Activated CD4-positive, alpha-beta T cell treated with anti-CD3 and anti-CD28 coated beads, Interleukin-2, Interleukin-6, amounts not matched to agents 100 ng/mL and 50 ng/mL, durations not matched to agents 16 hours and 8 hours (primary cell): ENCODE data around the gene MUC20.
"Not testable (repeated sequence)": the region's sequence is repeated elsewhere in the genome, so short reads cannot be mapped to it uniquely, and the experiment has no call there.

ENCODE experiments used
- DNase-seq: peaks from one replicate; pipeline ENCODE4 v3.0.0-alpha.2; 2020

The MUC20 gene

DNA sequence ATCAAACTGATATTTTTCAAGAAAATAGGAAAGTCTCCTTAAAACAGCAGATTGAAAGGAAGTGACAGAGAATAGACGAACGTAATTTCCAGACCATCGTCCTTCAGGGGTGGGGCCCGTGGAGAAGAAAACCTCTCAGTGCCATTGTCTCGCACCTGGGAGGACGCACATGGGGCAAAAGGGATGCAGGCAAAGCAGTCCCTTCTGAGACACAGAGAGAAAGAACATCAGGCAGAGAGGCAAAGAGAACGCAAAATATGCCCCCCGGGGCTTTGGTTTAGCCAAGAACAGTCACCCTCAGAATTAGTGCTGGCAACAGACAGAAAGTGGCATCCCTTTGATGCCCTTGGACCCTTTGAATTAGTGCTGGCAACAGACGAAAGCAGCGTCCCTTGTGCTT lies 37.0 kb downstream of the MUC20 start:
- no peak for DNase-seq

DNA sequence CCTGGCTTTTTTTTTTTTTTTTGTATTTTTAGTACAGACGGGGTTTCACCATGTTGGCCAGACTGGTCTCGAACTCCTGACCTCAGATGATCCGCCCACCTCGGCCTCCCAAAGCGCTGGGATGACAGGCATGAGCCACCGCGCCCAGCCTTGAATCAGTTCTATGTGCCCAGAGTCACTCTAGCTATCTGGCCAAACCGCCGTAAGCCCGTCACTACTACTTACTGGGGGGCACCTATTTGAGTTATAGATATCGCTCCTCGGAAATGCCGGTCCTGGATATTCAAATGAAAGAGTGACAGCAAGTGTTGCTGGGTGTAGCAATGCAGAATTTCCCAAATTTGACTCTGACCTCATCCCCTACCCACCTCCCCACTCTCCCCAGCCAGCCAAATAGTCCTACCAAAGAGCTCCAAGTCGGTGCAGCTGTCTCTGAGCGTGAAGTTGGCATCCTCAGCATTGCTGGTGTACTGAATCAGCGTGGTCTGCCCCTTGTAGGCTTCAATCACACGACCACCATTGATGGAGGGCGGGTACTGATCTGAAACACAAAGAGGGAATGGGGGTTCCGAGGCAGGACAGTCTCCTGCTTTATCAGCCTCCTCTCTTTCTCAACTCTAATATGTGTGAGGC lies 38.1 kb downstream of the MUC20 start:
- no peak for DNase-seq

DNA sequence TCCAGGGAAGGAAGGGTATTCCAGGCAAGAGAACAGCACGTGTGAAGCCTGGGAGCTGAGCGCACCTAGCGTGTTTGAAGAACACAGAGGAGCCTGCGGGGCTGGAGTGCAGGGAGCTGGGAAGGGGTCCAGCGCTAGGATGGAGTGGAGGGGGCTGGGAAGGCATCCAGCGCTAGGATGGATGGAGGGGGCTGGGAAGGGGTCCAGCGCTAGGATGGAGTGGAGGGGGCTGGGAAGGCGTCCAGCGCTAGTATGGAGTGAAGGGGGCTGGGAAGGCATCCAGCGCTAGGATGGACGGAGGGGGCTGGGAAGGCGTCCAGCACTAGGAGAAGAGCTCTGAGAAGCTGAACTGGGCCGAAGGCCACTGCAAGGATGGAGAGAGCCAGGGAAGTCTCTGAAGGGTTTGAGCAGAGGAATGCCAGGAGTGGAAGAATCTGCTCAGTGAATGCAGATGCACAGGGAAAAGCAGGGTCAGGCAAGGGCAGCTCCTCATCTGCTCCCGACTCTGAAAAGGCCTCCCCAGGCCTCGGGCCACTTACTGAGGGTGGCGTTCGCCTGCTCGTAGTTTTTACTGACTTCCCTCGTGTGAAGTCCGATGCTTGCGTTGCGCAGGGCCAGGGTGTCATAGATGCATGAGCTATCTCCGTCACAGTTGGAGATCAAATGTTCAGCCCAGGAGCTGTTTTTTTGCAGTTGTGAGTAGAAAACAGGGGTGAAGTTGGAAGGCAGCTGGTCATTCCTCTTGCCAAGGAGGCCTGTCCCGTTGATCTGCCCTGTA lies 39.8 kb downstream of the MUC20 start:
- DNase-seq, result no peak

DNA sequence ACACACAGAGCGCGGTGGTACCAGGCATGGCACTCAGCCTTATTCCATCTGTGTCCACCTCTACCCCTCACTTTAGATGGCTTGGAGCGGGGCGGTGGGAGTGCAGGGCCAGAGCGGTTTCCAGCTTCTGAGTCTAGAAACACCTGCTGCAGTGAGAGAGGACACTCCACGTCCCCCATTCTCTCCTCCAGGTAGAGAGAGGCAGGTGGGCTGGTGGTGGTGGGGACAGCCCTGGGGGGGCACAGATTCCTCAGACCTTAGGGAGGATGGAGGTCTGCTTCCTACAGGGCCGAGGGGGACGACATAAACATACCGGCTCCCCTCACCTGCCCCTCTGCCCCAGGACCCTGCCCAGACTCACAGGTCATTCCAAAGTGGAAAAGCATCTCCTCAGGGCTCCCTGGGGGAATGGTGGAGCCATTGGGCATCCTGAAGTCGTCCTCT lies 40.4 kb downstream of the MUC20 start:
- DNase-seq, result no peak

DNA sequence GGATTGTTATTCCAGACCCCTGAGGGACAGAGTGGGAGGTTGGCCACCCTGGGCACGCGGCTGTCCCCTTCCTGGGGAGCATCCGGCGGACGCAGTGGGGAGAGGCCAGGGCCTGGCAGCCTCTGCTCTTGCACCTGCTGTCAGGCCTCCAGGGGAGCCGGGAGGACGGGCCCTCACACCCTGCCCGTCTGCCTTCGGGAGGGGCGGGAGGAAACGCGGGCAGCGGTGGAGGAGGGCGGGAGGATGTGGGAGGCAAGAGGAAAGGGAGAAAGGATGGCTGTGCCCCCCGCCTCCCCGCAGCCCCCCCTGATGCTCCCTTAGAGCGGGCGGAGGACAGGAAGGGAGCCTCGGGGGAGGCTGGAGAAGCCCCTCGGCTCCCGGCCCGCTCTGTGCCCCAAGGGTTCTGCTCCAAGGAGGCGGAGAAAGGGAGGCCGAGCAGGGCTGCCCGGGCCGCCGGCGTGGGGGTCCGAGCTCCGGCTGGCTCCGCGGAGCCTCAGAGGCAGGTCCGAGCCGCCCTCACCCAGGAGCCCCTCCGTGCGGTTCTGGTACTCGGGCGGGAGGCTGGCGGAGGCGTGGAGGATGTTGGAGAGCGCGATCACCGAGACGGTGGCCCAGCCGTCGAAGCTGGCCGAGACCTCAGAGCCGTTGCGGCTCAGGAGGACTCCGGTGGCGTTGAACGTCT lies 40.9 kb downstream of the MUC20 start:
- DNase-seq, result no peak

DNA sequence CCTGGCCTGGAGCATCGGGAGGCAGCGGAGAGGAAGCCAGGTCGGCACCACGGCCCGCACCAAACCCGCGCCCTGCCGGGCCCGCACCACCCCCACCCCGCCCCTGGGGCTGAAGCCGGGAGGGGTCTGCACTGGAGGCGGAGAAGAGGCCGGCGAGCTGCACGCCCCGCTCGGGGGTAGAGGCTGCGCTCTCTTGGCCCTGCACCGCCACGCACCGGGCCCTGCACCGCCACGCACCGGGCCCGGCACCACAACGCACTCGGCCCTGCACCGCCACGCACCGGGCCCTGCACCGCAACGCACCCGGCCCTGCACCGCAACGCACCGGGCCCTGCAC lies 41.4 kb downstream of the MUC20 start:
- DNase-seq, result no peak

DNA sequence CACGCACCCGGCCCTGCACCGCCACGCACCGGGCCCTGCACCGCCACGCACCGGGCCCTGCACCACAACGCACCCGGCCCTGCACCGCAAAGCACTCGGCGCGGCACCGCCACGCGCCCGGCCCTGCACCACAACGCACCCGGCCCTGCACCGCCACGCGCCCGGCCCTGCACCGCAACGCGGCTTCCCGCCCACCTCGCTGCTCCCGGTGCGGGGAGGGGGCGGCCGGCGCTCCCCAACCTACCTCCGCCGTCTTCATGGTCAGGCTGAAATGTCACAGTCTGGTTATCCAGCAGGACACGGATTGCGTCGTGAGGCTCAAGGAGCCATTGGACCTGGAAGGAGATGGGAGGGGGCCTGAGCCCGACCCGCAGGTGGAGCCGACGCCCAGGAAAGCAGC lies 41.8 kb downstream of the MUC20 start:
- DNase-seq, result no peak

DNA sequence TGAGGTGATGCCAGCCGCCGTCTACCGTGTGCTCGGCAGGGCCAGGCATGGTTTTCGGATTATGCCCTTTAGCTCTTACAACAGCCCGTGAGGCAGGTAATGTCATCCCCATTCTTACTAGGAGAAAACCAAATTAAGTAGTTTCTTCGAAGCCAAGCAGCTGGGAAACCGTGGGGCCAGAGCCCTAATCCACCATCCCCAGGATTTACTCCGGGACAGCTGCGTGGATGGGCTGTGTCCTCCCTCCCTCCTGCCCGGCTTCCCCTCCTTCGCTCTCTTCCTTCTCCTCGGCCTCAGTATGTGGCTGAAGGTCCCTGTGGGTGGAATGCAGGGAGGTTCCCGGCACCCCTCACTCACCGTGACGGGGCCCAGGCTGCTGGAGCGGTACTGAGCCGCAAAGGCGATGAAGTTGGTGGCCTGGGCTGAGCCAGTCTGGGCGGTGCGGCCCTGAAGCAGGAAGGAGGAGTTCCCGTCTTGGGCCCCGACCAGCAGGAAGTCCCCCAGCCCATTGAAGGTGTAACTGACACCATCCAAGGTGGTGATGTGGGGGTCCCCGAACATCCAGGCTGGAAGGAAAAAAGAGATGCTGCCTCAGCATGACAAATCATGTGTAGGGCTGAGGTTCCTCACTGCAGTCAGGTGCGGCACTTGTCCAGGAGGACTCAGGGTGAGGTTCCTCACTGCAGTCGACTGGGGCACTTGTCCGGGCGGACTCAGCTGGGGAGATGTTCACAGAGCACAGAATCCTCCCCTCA lies 42.5 kb downstream of the MUC20 start:
- DNase-seq, result no peak

DNA sequence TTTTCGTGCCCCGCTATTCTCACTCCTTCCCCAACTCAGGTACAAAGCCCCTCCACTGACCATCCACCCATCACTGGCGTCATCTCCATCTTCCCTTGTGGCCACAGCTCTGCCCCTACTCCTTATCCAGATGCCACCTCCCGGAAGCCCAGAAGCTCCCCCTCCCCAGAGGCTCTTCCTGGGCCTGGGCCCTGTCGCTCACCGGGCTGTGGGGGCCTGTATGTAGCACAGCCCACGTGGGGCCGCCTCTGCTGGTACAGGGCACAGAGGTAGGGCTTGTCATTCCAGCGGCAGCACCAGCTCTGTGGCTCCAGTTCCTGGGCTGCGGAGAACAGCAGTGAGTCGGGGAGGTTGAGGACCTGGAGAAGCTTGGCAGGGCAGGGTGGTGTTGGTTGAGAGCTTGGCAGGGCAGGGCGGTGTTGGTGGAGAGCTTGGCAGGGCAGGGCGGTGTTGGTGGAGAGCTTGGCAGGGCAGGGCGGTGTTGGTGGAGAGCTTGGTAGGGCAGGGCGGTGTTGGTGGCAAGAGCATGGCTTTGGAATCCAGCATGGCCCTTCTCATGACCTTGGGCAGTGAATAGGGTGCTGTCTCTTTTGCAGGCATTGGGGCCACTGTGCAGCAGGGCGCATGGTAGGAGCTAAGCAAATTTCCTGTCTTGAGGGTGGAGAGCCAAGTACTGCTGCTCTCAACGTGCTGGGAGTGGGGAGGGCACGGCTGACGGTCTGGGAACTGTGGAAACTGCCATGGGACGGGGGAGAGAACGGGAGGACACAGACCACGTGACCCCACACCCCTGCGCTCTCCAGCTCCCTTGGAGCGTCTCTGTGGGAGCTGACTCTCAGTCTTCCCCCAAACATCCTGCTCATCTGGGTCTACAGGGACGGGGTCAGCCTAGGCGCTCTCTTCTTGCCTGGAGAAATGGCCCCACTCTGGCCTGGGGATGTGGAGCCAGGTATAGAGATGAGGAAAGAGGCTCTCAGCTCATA lies 43.4 kb downstream of the MUC20 start:
- no peak for DNase-seq

DNA sequence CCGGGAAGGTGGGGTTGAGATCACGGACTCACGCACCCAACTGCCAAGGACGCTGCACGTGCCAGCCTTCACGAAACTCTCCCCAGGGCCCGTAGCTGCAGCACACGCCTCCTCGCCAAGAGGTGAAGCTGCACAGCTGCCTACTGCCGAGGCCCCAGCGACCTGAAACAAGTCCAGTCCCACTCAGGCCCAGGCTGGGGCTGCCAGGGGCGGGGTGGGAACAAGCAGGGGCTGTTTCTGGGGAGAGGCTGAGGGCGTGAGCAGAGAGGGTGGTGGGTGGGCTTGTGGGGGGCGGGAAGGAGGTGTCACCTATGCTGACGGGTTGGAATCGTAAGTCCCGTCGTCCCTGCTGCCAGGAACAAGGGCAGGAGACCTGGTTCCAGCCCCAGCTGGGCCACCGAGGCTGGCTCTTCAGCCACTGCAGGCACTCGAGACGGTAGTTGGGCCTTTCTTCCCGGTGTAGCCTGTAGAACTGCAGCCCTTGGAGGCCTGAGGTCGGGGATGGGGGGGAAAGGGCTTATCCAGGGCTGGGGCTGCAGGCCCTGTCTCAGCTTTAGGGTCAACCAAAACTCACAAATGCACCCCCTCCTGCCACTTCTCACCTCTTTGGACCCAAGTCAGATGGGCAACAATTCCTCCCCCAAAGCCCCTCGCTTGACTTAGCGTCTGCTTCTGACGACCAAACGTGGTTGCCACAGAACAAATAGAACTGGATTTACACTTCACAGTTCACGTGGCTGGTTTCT lies 44.4 kb downstream of the MUC20 start:
- no peak for DNase-seq

DNA sequence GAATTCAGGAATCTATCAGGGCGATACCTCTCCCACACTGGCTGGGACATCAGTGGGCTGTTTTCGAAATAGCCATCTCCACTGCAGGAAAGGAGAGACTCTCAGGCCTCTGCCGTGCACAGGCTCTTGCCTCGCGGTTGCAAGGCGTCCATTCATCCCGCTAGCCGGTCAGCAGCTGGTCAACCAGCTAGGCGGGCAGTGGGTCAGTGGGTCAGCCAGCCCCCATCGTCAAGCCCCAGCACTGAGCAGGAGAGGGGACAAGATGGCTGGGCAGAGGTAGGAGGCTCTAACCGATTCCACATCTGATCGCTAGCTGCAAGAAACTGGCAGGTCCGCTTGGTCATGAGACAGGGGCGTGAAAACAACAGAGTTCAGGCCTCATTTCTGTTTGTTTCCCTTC lies 45.9 kb downstream of the MUC20 start:
- DNase-seq, result no peak

DNA sequence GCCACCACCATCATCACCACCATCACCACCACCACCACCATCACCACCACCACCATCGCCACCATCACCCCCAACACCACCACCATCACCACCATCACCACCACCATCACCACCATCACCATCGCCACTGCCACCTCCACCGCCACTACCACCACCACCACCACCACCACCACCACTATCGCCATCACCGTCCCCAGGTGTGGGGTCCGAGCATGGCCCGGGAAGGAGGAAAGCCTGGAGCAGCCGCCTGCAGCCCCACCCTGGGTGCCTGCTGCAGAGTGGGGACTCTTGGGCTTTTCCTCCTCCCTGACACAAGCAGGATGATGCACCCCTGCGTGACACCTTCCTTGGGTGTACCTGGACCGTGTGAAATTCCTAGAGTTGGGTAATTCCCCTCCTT lies 47.0 kb downstream of the MUC20 start:
- no peak for DNase-seq

DNA sequence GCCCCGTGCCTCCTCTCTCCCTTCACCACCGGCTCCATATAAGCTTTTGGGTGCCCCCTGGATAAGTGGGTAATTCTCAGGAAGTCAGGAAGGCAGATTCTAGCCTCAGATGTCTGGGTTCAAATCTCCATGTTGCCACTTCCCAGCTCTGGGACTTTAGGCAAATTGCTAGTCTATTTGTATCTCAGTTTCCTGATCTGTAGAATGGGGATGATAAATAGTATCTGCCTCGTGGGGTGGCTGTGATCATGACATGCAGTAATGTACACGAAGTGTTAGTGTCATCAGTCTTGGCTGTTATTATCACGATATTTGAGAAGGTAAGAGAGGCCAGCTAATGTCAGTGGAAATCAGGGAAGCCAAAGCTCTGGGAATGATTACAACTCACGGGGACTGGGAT lies 47.6 kb downstream of the MUC20 start:
- no peak for DNase-seq

DNA sequence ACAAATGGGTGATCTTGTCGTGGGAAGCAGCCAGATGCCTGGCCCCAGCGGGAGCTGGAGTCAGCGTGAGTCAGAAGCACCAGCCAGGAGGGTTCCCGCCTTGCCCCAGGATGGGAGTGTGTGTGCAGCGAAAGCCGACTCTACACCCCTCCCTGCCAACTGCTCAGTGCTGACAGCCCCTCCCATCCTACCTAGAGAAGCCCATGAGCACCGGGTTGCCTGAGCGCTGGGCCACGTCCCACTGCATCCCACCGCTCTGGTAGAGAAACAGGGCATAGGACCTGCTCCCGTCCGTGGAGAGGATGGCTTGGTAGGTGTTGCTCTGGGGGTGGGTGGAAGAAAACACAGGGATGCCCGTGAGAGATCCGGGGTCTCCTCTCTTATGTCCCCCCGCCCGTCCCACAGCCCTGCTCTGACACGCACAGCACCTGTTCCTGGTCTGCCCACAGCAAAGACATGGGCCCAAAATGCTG lies 48.1 kb downstream of the MUC20 start:
- no peak for DNase-seq

DNA sequence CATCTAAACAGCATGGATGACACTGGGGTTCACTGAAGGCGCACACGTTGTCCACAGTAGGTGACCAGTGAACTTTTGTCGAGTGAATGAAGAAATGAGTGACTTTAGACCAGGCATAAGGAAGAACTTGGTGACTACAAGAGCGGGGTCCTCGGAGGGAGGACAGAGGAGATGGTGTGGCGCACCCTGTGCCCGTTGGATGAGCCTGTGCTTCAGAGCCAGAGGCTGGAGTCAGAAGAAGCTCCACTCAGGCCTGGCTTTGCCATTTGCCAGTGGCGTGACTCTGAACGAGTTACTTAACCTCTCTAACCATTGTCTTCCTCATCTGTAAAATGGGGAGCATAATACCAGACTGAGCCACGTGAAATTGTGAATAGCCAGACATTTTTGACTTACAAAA lies 48.8 kb downstream of the MUC20 start:
- no peak for DNase-seq

DNA sequence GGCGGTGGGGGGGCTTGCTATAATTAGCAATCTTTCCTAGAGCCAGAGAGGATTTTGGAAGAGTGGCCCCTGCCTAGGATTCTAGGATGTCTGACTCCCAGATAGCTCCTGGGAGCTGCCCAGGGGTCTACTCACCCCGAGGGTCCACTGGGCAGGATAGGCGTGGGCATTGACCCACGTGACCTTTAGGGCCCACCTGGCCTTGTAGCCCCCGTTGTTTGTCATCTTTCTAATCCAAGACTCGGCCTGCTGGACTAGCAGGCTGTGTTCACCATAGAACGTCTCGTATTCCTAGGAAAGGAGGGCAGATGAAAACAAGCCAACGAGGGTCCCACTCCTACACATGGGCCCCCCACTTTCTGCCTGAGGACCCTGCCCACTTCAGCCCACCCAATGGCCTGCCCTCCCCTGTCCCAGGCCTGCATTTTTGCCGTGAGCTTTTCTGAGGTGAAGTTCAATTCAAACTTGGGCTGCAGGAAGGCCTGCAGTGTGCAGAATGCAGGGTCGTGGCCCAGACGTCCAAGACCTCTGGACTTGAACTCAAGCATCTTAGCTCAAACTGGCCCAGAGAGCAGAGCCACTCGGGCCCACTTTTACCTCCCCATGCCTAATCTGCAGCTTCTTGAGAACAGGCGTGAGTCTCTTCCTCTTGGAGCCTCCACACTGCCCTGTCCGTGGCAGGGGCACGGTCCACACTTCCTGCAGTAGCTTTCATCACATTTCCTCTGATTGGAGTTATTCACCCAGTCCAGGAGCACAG lies 49.5 kb downstream of the MUC20 start:
- no peak for DNase-seq

DNA sequence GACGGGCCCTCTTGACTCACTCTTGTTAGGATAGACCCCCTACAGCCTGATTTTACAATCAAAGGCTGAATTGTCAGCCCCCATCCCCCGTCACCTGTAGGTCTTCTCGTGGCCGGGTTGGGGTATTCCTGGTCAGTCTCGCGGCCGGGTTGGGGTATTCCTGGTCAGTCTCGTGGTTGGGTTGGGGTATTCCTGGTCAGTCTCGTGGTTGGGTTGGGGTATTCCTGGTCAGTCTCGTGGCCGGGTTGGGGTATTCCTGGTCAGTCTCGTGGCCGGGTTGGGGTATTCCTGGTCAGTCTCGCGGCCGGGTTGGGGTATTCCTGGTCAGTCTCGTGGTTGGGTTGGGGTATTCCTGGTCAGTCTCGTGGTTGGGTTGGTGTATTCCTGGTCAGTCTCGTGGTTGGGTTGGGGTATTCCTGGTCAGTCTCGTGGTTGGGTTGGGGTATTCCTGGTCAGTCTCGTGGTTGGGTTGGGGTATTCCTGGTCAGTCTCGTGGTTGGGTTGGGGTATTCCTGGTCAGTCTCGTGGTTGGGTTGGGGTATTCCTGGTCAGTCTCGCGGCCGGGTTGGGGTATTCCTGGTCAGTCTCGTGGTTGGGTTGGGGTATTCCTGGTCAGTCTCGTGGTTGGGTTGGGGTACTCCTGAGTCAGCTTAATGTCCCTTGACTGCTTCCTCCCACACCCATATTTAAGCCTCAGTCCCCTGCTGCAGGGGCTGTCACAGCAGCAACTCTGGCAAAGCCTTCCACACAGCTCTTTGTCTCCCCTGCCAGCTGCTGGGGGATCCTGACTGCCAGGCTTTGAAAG lies 50.3 kb downstream of the MUC20 start:
- not testable (repeated sequence) for DNase-seq

DNA sequence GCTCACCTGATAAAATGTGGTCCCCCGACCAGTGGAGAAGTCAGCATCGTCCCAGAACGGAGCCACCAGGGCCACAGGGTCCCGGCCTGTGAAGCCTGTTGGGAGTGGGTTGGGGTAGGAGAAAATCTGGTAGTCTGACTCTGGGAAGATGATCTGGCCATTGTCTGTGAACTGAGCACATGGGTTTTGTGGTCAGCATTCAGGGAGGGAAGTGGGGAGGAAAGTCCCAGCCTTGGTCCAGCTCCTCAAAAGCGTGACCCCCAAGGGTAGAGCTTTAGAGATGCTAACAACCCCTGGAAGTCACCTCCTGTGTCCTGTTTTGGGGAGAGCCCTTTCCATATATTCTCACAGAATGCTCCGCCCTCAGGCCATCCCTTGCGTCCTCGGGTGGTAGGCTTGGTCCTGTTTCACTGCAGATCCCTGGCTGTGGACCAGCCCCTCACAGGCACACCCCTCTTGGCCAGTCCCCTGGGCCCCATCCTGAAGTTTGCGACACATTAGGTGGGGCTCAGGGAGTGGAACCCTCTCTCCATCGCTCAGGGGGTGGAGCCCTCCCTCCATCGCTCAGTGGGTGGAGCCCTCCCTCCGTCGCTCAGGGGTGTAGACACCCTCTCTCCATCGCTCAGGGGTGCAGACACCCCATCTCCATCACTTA lies 51.0 kb downstream of the MUC20 start:
- no peak for DNase-seq

DNA sequence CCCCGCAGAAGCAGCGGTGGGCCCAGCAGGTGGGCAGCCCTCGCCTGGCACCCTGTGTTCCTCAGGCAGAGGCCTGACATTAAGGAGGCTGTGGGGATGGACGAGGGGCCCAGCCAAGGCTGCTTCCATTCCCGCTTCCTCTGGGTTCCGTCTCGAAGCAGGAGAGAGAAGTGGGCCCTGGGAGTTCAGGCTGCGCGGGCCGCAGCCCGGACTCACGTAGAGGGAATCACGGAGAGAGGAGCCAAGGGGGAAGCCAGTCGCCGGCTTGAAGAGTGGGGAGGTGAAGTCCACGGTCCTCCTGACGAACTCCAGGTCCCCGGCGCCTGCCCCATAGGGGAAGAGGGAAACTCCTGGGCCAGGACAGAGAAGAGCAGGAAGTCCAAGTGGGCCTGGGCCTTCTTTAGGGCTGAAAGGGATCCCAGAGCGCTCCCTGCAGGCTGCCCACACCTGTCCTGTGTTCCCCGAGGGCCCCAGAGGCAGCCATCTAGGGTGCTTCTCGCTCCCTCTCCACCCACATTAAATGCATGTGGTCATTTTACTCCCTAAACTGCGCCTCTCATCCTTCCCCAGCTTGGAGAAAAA lies 53.3 kb downstream of the MUC20 start:
- DNase-seq, result no peak
